GM18511 (cell line): ENCODE results near the gene GALM.
"Not testable (repeated sequence)": the region's sequence is repeated elsewhere in the genome, so short reads cannot be mapped to it uniquely, and the experiment has no call there.

Experiments
- ATAC-seq: cut with Tn5 transposase; IDR thresholded peaks from one replicate; pipeline ENCODE4 v1.9.1; 2021; ENCODE audit warnings: mild to moderate bottlenecking, moderate library complexity; ENCODE audit not compliant: unreplicated experiment

Gene GALM

DNA sequence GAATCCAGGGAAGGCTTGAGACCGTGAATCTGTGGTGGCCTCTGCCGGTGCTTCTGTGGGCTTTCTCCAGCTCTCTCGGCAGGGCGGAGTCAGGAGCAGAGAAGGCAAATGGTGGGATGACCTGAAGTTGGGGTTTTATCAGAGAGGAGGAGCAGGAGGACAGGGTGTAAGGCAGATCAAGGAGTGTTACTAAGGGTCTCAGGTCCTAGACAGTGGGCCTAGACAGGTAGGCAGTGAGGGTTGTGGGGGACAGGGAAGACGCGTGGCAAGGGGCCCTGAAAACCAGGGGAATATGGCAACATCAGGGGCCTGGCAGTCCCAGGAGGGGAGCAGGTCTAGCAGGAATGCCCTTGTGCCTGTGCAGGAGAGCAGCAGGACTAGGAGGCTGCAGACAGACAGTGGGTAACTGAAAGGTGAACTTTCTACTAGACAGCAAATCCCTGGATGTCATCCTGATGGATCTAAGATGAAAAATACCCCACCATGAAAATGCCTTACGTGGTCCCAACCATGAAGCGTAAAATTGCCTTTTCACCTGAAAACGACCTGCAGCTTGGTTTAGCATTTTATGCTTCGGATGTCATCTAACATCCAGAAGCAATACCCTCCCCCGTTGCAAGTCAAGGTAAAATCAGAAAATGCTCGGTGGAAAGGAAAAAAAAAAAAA, 43.1 kb downstream of the GALM start:
- ATAC-seq, result no peak

DNA sequence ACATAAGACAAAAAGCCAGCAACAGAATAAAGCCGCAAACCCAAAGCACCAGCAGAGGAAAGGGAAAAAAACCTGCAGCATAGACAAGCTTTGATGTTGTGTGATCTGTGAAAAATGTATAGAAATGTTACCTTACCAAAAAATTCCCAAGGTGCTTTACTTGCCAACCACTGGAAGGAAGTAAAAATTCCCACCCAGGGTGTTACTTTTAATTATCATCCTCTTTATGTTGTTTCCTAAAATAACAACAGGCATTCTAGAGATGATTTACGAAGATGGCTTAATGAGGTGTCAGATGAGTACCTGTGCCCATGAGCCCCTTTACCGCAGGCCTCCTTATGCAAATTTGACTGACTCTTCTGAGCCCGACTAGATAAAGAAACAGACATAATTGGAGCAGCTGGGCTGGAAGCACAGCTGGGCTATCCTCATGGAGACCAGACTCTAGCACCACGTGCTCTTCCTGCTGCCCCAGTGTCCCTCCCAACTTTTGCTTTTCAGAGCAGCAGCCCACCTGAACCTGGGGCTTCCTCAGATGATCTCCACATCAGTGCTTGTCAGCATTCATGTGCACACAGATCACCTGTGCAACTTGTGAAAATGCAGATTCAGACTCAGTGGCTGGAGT, 43.8 kb downstream of the GALM start:
- ATAC-seq, result peak; percentile 80

DNA sequence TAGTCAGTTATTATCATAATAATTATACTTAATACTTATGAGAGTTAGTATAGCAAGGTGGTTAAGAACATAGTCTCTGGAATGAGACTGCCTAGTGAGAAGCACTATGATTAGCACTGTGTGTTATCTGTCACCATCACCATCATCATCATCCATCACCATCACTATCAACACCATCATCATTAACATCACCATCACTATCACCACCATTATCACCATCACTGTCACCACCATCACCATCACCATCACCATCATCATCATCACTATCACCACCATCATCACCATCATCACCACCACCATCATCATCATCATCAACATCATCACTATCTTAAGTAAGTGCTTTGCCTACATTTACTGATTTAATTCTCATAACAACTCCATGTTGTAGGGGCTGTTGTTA, 45.6 kb downstream of the GALM start:
- no peak for ATAC-seq

DNA sequence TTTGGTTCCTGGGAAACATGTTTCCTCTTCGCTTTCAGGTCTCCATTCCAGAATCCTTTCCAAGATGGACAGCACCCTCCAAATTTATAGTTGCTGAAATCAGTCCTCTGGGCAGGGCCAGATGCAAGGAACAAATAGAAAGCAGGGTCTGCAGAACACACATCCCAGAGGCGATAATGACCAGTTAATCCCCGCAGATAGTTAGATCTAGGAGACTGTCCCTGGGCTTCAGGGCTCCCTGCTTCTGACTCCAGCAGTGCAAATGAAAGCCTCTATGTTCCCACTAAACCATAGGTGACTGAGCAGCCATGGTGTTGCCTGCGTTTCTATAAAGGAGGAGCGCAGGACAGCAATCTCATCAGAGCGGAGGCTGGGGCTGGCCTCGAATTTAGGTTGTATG, 46.5 kb downstream of the GALM start:
- no peak for ATAC-seq

DNA sequence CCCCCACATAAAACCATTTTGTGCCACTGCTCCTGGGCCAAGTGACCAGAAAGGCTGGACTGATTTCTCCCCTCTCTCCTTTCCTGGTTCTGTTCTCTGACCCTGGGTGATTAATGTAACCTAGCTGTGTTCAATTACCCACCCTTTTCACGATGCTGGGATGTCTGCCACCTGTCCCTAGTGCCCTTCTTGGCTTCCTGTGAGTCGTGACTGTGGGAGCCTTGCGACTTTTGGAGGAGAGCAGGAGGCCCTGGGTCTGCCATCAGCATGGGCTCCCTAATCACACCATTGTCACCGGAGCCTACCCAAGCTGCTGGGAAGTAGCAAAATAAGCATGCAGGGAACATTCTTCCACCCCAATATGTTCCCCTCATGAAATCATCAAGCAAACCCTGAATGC, 47.0 kb downstream of the GALM start:
- ATAC-seq, result no peak

DNA sequence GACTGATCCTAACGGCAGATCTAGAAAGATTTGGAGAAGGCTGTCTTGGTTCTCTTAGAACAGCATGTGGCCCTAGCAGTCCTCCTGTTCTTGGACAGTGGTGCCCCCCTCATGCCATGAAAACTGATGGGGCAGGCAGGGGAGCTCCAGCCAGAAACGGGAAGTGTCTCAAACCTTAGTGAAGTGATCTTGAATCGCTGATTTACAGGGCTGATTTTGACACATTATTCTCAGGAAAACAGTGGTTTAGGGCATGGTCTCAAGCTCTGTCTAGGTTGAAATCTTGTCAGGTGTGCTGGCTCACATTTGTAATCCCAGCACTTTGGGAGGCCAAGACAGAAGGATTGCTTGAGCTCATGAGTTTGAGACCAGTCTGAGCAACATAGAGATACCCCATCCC, 47.4 kb downstream of the GALM start:
- ATAC-seq, result no peak

DNA sequence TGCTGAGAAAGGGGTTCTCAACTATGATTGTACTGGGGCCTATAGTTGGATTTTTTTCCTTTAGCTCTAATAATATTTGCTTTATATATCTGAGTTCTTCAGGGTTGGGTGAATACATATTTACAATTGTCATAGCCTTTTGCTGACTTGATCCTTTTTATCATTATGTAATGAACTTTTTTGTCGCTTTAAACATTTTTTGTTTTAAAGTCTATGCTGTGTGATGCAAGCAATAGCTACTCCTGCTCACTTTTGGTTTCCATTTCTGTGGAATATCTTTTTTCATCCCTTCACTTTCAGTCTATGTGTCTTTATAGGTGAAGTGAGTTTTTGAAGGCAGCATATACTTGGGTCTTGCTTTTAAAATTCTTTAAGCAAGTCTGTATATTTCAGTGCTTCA, 49.0 kb downstream of the GALM start:
- not testable (repeated sequence) for ATAC-seq

DNA sequence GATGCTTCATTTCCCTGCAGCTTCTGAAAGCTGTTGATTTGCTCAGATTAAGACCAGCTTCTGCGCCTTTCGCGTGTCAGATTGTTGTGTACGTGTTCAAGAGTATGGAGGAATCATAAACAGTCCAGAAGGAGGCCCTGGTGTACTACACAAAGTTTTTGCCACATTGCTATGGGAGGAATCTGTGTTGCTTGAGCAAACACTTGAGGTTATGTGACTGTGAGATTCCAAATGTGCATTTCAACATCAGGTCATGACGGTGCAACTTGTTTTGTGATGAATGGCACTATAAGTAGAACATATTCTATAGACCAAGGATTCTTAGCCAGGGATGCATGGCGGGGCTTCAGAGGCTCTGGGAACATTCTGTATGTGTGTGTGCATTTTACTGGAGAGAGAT, 50.3 kb downstream of the GALM start:
- no peak for ATAC-seq

DNA sequence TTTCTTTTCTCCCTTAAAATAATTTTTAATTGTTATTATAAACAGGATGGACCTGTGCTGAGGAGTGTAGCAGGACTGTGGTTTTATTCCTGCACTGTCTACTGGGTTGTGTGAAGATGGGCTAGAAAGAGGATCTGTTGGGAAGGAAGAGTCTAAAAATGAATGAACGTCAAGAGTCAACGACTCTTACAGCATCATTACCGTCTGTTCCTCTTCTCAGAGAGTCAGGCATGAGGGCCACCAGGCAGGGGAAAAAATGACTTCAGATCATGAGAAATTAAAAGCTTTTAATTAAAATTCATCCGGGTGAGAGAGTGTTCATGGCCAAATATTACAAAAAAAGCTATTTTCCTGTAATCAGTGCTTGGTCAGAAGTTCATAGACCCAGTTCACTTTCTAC, 52.7 kb downstream of the GALM start:
- no peak for ATAC-seq

DNA sequence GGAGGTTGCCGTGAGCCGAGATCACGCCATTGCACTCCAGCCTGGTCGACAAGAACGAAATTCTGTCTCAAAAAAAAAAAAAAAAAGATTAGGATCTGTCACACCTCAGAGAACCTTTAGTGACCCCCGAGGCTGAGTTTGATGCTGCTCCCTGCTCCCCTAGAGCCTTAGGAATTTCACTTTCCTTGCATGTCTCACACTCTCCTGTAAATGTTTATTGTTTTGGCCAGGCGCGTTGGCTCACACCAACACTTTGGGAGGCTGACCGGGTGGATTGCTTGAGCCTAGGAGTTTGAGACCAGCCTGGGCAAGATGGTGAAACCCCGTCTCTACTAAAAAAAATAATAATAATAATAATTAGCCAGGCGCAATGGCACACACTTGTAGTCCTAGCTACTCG, 53.8 kb downstream of the GALM start:
- no peak for ATAC-seq

DNA sequence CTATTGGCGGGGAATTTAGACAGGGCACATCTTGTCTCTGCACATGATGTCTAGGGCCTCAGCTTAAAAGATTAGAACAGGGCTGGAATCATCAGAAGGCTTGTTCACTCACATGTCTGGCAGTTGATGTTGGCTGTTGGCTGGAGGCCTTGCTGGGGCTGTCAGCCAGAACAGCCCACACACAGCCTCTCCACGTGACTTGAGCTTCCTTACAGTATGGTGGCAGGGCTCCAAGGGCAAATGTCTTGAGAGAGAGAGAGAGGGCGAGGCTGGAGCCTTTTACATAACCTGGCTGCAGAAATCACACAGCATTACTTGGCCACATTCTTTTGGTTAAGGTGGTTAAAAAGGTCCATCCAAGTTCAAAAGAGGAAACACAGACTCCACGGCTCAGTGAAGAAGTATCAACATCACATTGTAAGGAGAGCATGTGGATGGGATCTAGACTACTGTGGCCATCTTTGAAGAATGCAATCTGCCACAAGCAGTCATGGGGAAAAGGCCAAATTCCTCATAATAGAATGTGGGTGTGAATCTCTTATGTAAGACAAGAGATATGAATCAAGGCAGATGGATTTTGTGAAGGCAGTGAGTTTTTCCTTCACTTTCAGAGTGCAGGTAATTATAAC, 54.8 kb downstream of the GALM start:
- no peak for ATAC-seq

DNA sequence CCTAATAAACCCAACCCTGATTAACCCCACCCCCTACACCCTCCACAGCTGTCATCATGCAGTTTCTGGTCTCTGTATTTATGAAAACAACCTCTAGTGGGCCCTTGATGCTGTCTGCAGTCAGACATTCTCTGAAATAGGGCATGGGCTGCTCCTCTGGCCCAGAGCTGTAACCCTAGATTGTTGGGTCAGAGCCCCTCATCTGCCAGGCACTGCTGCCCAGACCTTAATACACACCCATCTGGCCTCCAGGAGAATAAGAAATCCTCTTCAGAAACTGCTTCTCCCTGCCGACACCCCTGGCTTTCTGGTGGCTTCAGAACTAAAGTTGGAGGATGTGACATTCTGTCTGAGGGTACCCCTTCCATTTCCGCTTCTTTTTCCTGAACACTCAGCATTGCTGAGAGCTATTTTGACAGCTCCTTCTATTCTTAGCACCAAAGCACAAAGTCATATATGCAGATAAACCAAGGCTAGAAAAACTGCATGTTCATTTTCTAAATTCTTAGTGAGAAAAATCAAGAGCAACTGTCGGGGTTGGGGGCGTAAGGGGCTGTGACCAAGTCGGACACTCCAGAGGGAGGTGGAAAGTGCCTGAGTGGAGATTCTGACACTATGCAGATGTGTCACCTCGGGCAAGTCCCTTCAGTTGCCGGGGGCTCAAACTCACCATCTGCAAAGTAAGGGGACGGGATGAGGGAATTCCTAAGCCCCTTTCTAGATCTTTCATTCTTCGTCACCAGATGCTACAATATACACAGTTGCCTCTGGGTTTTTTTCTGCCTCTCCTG, 56.6 kb downstream of the GALM start:
- peak; percentile 38 for ATAC-seq

DNA sequence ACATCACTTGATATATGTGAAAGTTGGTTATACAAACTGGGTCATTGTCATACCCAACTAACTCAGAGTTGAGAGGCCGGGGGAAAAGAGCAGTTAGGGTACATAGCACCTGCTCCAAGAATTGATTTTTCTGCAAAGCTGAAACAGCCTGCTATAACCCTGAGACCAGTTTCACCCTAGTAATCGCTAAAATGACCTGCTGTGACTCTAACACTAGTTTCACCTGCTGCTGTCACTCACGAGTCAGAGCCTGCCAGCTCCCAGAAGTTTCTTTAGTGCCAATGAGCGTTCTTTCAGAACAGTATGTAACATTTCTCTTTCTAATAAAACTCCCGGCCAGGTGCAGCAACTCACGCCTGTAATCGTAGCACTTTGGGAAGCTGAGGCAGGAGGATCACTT, 57.3 kb downstream of the GALM start:
- ATAC-seq, result peak; percentile 65

DNA sequence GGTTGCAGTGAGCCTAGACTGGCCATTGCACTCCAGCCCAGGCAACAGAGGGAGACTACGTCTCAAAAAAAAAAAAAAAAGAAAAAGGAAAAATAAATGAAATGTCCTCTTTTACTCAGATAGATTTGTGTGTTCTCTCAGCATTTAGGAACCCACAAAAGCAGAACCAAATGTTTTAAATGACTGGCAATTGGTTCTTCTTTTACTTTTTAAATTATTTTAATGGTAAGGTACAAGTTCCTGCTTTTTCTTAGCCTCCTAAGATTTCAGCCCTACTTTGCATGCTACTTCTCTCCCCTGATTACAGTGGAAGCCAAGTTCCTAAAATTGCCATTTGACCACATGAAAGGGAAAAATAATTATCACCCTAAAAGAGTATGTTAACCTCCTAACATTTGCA, 61.7 kb downstream of the GALM start:
- no peak for ATAC-seq

DNA sequence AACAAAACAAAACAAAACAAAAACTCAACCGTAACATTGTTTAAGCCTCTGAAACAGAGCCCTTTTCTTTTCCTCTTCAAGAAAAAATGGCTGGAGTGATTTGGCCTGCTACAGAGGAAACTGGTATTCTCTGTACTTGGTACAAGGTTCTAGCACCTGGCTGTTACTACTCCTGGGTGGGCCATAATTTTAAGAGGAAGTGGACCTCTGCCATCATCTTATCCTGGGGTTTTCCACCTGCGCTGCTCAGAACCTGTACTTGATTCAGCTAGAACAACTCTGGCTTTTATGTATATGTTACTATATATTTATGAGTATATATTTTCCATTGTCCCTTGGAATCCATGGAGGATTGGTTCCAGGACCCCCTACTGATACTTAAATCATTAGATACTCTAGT, 62.8 kb downstream of the GALM start:
- ATAC-seq, result no peak

DNA sequence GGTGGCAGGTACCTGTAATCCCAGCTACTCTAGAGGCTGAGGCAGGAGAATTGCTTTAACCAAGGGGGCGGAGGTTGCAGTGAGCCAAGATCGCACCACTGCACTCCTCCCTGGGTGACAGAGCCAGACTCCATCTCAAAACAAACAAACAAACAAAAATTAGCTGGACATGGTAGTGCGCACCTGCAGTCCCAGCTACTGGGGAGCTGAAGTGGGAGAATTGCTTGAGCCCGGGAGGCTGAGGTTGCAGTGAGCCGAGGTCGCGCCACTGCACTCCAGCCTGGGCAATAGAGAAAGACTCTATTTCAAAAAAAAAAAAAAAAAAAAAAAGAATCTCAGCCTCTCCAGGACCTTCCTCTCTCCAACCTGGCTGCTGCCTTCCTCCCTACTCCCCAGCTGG, 65.2 kb downstream of the GALM start:
- no peak for ATAC-seq

DNA sequence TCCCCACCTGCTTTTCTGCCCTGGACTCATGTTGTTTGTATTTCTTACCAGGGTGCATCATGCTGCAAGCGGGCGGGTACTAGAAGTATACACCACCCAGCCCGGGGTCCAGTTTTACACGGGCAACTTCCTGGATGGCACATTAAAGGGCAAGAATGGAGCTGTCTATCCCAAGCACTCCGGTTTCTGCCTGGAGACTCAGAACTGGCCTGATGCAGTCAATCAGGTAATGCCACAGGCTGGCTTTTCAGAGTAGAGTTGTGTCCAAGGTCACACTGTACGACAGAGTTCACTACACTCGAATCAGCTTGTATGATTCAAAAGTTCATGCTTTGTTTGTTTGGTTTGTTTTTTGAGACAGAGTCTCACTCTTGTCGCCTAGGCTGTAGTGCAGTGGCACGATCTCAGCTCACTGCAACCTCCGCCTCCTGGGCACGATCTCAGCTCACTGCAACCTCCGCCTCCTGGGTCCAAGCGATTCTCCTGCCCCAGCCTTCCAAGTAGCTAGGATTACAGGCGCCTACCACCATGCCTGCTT, 65.8 kb downstream of the GALM start:
- no peak for ATAC-seq

DNA sequence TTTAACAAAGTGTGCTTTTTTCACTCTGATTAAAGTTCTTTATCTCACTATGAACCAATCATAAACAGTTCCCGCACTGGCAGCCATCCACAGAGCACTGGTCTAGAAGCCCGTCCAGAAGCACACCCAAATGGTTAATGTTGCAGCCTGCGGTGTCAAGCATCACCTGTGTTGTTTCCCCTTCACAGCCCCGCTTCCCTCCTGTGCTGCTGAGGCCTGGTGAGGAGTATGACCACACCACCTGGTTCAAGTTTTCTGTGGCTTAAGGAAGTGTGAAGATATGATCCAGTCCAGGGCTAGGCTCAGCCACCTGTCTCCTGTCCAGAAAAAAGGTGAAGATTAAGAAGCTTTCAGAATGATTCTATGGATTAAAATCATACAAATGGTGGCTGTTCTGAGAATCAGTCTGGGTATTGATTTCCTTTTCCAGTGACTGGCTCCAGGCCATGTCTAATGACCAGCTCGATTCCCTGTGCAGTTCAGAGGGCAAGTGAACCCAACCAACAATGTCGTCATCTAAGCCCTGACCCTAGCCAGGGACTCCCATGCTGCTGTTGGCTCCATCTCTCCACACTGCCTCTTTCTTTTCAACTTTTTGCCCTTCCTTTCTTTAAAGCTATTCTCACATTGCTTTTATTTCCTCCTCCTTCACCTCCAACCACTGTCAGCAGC, 67.5 kb downstream of the GALM start:
- ATAC-seq, result no peak

DNA sequence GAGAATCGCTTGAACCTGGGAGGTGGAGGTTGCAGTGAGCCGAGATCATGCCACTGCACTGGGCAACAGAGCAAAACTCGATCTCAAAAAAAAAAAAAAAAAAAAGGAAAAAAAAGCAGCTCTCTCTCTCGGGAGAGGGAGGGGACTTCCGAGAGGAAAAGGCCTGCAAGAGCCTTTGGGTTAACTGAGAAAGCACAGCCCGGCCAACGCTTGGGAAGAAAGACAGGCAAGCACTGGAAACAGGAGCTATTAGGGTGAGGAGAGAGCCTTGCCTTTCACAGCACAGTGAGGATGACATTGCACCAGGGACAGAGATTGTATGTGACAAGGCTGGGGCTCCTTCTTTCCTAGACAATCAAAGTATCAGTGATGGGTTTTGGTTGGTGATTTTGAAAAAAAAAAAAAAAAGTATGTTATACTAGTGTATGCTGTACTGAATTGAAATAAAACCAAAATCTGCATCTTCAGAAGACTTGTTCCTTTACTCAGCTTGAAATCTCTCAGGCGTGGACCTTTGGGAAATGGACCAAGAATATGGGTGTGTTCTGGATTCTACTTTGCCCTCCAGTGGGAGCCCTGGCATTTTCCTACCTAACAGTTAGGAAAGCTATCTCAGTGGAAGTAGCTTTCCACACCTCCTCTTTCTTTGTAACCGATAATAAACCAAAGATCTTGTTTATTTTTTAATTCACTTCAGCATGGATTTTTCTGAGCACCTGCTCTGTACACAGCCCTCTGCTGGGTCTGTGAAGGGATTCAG, 68.6 kb downstream of the GALM start:
- no peak for ATAC-seq

DNA sequence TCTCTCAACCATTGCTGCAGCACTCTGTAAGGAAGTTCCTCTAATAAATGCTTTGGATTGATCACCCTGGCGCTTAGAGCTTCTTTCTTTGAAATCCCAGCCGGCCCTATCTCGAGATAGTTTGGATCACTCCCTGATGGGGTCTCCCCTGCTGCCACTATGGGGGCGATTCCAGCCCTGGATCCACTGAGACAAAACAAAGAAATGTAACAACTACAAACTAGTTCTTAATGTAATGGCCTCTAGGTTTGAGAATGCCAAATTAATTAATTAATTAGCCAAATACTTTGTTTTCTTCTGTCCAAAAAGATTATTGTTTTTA, 70.0 kb downstream of the GALM start:
- no peak for ATAC-seq
